T-cell (primary cell): ENCODE results near the gene AP3S2. TPM values are rescaled to one million over a fixed set of nuclear protein-coding genes. Genes with fewer than 3 reads are reported as not detected.
A peak's percentile ranks its signal among the peaks of the same experiment; 100 is the strongest.

Experiments
- ATAC-seq, 4 experiments: fragments of 200-7000 bp in 3 of 4; fragments of 150-1000 bp in 1 of 4; cut with Tn5 transposase; replicated peaks in 1 of 4; 1 replicate in 3 of 4; 2 replicates in 1 of 4; pipeline ENCODE4 v1.10.0; 2021; ENCODE audit warnings: moderate library complexity in 3 of 4, mild to moderate bottlenecking in 2 of 4, moderate number of reproducible peaks in 1 of 4
- CTCF ChIA-PET, 2 donors: fragments of 300-600 bp; sonication (Branson Sonifier 250); formaldehyde crosslinking; loops; one replicate each; lab custom pipeline; 2022; ENCODE audit warnings: antibody characterized with exemption in 2 of 2; lab: Charles Lee
- POLR2A ChIA-PET, 2 donors: fragments of 300-600 bp; sonication (Branson Sonifier 250); formaldehyde crosslinking; loops; one replicate each; lab custom pipeline; 2022; ENCODE audit warnings: antibody characterized with exemption in 2 of 2; lab: Charles Lee
- DNase-seq, 35 experiments: peaks; one replicate each; pipeline versions ENCODE4 v3.0.0 to v3.0.0-alpha.2; 2013 to 2023
- H3K27ac ChIP-seq: one replicate; pipeline ENCODE4 v1.5.1; 2013; ENCODE audit warnings: low read length
- H3K27me3 ChIP-seq, 2 experiments: replicated peaks in 1 of 2; 1 replicate in 1 of 2; 2 replicates in 1 of 2; pipeline versions ENCODE4 v1.6.1 to v1.7.0; 2013; ENCODE audit warnings: low read length in 1 of 2, mixed read lengths in 1 of 2; ENCODE audit not compliant: control insufficient read depth in 2 of 2, insufficient read depth in 2 of 2; ENCODE audit errors: extremely low read depth in 1 of 2
- H3K36me3 ChIP-seq, 2 donors: 1 replicate in 1 of 2; 2 replicates in 1 of 2; pipeline versions ENCODE4 v1.6.1 to v1.7.0; 2013; ENCODE audit warnings: low read length in 1 of 2; ENCODE audit not compliant: control insufficient read depth in 2 of 2, insufficient read depth in 1 of 2; ENCODE audit errors: extremely low read depth in 1 of 2
- H3K4me1 ChIP-seq, 2 experiments: 1 replicate in 1 of 2; 2 replicates in 1 of 2; pipeline versions ENCODE4 v1.6.1 to v1.7.0; 2013; ENCODE audit warnings: low read length in 2 of 2, mixed read lengths in 1 of 2; ENCODE audit not compliant: insufficient read depth in 2 of 2, control insufficient read depth in 1 of 2; ENCODE audit errors: extremely low read depth in 1 of 2
- H3K4me3 ChIP-seq, 2 donors: 1 replicate in 1 of 2; 2 replicates in 1 of 2; pipeline versions ENCODE4 v1.5.1 to v1.7.0; 2013; ENCODE audit warnings: mild to moderate bottlenecking in 2 of 2, low read length in 1 of 2, moderate library complexity in 1 of 2; ENCODE audit not compliant: control insufficient read depth in 1 of 2; ENCODE audit errors: extremely low read depth in 1 of 2
- H3K9me3 ChIP-seq: 2 replicates; pipeline ENCODE4 v1.7.0; 2013
- H3K27ac Mint-ChIP-seq, 2 donors: one replicate each; pipeline ENCODE4 v1.8.0; 2020 to 2021; ENCODE audit warnings: mild to moderate bottlenecking in 2 of 2, mixed read lengths in 2 of 2
- H3K27me3 Mint-ChIP-seq, 2 donors: one replicate each; pipeline ENCODE4 v1.8.0; 2021 to 2022; ENCODE audit warnings: mixed read lengths in 2 of 2
- H3K36me3 Mint-ChIP-seq: one replicate; pipeline ENCODE4 v1.8.0; 2021; ENCODE audit warnings: mixed read lengths
- H3K4me1 Mint-ChIP-seq, 3 donors: one replicate each; pipeline ENCODE4 v1.8.0; 2020 to 2022; ENCODE audit warnings: mixed read lengths in 3 of 3, mild to moderate bottlenecking in 1 of 3
- H3K4me3 Mint-ChIP-seq, 3 donors: one replicate each; pipeline ENCODE4 v1.8.0; 2020 to 2022; ENCODE audit warnings: mild to moderate bottlenecking in 3 of 3, mixed read lengths in 3 of 3, moderate library complexity in 3 of 3
- H3K9me3 Mint-ChIP-seq, 3 donors: one replicate each; pipeline ENCODE4 v1.8.0; 2020 to 2022; ENCODE audit warnings: mixed read lengths in 3 of 3
- WGBS: methylation state at CpG from one replicate; pipeline ENCODE4 v1.1.5; 2013; ENCODE audit warnings: missing lambda C conversion rate; ENCODE audit not compliant: insufficient coverage; 5-methylcytosine and 5-hydroxymethylcytosine counted together
- total RNA-seq, 35 experiments: library from RNA in 6 of 35; stranded (reverse) in 6 of 35; fragments of 120-200 nt in 1 of 35; gene quantifications; one replicate each; pipeline versions ENCODE4 v1.2.1 to v1.2.4 and lab custom pipeline; 2013 to 2026

Gene AP3S2
- total RNA-seq, 5 donors from 2014 or later (not counting 1 experiment from before 2014, with no cell fraction given), result 22.8 to 30.5 (median 24.9) TPM

DNA sequence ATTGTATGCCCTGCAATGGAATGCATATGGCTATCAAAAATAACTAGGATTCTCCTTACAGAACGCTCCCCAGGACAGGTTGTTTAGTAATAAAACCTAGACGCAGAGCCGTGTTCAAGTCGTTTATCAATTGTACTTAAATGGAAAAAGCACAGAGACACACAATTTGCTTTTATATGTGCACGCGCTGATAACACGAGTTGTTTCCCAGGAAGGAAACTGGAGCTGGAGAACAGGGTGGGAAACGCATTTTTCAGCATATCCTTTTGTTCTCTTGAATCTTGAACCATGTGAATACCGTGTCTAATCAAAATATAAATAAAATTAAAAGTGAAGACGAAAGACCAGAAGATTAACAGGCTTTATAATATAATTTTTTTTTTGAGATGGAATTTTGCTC, 75.5 kb downstream of the AP3S2 start:
- POLR2A ChIA-PET, result no interaction called here

DNA sequence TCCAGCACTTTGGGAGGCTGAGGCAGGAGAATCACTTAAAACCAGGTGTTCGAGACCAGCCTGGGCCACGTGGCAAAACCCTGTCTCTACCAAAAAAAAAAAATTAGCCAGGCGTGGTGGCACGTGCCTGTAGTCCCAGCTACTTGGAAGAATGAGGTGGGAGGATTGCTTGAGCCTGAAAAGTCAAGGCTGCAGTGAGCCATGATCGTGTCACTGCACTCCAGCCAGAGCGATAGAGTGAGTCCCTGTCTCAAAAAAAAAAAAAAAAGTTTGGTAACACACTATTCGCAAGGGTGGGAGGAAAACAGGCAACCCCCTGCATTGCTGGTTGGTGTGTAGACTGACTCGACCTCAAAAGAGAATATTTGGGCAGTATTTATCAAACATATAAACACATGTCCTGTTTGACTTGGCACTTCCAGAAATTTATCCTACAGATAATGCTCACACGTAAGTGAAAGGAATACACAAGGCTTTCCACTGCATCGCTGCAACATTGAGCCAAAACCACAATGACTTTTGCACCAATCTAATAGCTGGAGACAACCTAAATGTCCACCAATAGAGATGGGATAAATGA, 76.0 kb downstream of the AP3S2 start:
- Mint-ChIP-seq H3K27me3 (peaks cover 35 to 49% of the 10 kb centered on the region in 2 donors), H3K36me3 (peaks cover 7% of the 10 kb centered on the region), H3K9me3 (no peaks in the 10 kb centered on the region), H3K4me3 (no peak overlapping the region), H3K4me1 (peaks cover 7 to 15% (median 8%) of the 10 kb centered on the region in 3 donors), H3K27ac (no peak overlapping the region)
- H3K27ac ChIP-seq, result no peak overlapping the region
- DNase-seq (no peak), ATAC-seq (no peak)
- H3K9me3 ChIP-seq, result no peaks in the 10 kb centered on the region
- POLR2A ChIA-PET, result no interaction called here
- no peaks in the 10 kb centered on the region for H3K36me3 ChIP-seq
- CTCF ChIA-PET, result no interaction called here
- H3K4me3 ChIP-seq, result no peak overlapping the region
- H3K4me1 ChIP-seq, result peaks cover 2 to 18% of the 10 kb centered on the region in 2 experiments
- 83% methylated on average over 1 of the region's 10 CpGs for WGBS
- peaks cover 0 to 60% of the 10 kb centered on the region in 2 experiments for H3K27me3 ChIP-seq

More for the DNA sequence above, 75.5 kb downstream of the AP3S2 start:
- ATAC-seq, result no peak
- Histone ChIP-seq H3K4me3 (no peak overlapping the region), H3K36me3 (no peaks in the 10 kb centered on the region), H3K27ac (no peak overlapping the region), H3K27me3 (peaks cover 0 to 59% of the 10 kb centered on the region in 2 experiments), H3K9me3 (no peaks in the 10 kb centered on the region), H3K4me1 (peaks cover 2 to 18% of the 10 kb centered on the region in 2 experiments)
- Mint-ChIP-seq H3K4me3 (no peak overlapping the region), H3K36me3 (peaks cover 7% of the 10 kb centered on the region), H3K27ac (no peak overlapping the region), H3K9me3 (no peaks in the 10 kb centered on the region), H3K27me3 (peaks cover 36 to 45% of the 10 kb centered on the region in 2 donors), H3K4me1 (peaks cover 7 to 15% (median 8%) of the 10 kb centered on the region in 3 donors)
- 81% methylated on average over 7 of the region's 10 CpGs for WGBS
- no peak for DNase-seq
- CTCF ChIA-PET, result no interaction called here

DNA sequence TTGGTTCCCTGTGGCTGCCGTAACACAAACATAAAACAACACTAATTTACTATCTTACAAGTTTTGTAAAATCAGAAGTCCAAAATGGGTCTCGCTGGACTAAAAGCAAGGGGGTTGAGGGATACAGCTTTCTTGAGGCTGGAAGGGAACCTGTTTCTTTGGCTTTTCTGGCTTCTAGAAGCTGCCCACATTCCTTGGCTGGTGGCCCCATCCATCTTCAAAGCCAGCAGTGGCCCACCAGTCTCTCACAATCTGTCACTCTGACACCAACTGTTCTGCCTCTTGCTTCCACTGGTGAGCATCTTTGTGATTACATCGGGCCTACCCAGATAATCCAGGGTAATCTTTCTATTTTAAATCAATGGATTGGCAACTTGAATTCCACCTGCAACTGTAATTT, 78.0 kb downstream of the AP3S2 start:
- H3K27ac ChIP-seq, result no peak overlapping the region
- no peaks in the 10 kb centered on the region for H3K9me3 ChIP-seq
- H3K36me3 Mint-ChIP-seq, result peaks cover 7% of the 10 kb centered on the region
- peaks cover 32 to 50% of the 10 kb centered on the region in 2 donors for H3K27me3 Mint-ChIP-seq
- H3K27me3 ChIP-seq, result peaks cover 0 to 56% of the 10 kb centered on the region in 2 experiments
- peaks cover 7 to 15% (median 8%) of the 10 kb centered on the region in 3 donors for H3K4me1 Mint-ChIP-seq
- no peak overlapping the region for H3K27ac Mint-ChIP-seq
- CTCF ChIA-PET, result interaction anchor here in 1 of 2 donors (0.6 kb wide), 1 partner anchor 697 kb away, joined by 3 read pairs; no protein-coding TSS in a partner anchor
- H3K4me3 ChIP-seq, result no peak overlapping the region
- no peaks in the 10 kb centered on the region for H3K36me3 ChIP-seq
- POLR2A ChIA-PET, result no interaction called here
- DNase-seq (no peak), ATAC-seq (no peak)
- peaks cover 2 to 18% of the 10 kb centered on the region in 2 experiments for H3K4me1 ChIP-seq
- H3K9me3 Mint-ChIP-seq, result no peaks in the 10 kb centered on the region
- H3K4me3 Mint-ChIP-seq, result peak overlapping the region; percentile 72 to 86 (median 77)
- no CpG with 5 or more reads among the region's 3 CpGs for WGBS

DNA sequence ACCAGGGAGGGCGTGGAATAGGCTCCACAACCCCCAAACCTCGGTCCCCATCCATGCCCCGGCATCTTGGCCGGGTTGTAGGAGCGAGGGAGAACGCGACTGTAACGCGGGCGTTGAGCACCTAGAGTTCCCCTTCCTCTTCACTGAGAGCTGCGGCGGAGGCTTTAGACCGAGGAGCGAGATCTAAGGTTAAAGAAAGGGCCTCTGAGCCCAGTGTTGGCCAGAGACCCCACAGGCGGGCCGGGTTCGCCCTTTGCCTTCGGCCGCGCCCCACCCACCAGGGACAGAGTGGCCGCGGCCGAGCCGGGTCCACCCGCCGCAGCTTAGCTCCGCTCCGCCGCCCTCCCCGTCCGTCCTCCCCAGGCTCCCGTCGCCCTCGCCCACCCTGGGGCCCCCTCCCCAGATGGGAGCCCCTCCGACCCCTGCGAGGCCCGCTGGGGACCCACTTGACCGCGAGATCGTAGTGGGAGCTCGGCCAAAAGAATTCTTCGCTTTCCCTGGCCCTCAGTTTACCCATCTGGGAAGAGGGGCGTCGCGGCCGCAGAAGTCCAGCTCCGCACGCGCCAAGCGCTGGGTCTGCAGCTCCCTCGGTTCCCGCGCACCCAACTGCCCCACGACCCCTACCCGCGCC, 79.6 kb downstream of the AP3S2 start:
- H3K4me1 ChIP-seq, result peaks cover 2 to 18% of the 10 kb centered on the region in 2 experiments
- Mint-ChIP-seq H3K9me3 (no peaks in the 10 kb centered on the region), H3K4me3 (peak overlapping the region; percentile 56 to 86 (median 63)), H3K27ac (no peak overlapping the region), H3K36me3 (peaks cover 7% of the 10 kb centered on the region), H3K4me1 (peaks cover 7 to 15% (median 8%) of the 10 kb centered on the region in 3 donors), H3K27me3 (peaks cover 35 to 51% of the 10 kb centered on the region in 2 donors)
- H3K27ac ChIP-seq, result no peak overlapping the region
- ATAC-seq (peak in 1 of 4 experiments; percentile 28), DNase-seq (peak in 6 of 35 experiments; percentile 3 to 26 (median 14))
- H3K27me3 ChIP-seq, result peaks cover 0 to 57% of the 10 kb centered on the region in 2 experiments
- no peaks in the 10 kb centered on the region for H3K36me3 ChIP-seq
- no peaks in the 10 kb centered on the region for H3K9me3 ChIP-seq
- CTCF ChIA-PET, result interaction anchor here in 1 of 2 donors (0.6 kb wide), 1 partner anchor 7 kb away, joined by 4 read pairs; no protein-coding TSS in a partner anchor
- POLR2A ChIA-PET, result no interaction called here
- WGBS, result 9% methylated on average over 48 of the region's 56 CpGs
- H3K4me3 ChIP-seq, result peak overlapping the region in 1 of 2 donors; percentile 83

DNA sequence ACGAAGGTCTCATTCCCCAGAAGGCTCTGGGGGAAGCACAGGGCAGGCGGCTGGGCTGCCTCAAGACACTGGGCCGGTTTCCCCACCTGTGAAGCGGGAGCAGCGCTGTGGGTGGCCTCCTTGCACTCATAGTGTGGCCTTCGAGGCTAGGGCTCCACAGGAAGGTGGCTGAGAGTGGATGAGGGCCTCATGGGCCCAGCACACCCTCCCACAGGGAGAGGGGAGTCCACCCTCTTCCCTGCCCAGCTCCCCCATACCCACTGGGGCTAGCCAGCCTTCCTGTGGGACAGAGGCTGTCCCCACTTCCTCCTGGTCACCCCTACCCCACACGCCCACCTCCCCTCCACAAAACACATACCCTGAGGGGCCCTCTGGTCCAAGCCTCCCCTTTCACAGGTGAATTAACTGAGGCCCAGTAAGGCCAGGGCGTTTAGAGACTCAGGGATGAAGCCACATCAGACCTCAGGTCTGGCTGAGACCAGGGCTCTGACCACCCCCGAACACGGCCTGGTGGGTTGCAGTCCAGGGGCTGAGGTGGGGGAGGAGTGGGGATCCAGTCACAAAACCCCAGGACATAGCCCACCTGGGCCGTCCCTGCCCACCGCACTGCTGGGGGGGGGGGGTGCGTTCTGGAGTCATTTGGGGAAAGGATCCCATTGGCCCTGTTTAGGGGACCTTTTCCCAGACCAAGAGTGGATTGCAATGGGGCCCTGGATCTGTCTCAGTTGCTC, 80.2 kb downstream of the AP3S2 start:
- WGBS, result 75% methylated on average over 4 of the region's 13 CpGs
- peaks cover 7 to 15% (median 8%) of the 10 kb centered on the region in 3 donors for H3K4me1 Mint-ChIP-seq
- Histone ChIP-seq H3K27ac (no peak overlapping the region), H3K27me3 (peaks cover 0 to 53% of the 10 kb centered on the region in 2 experiments), H3K4me3 (peak overlapping the region in 1 of 2 donors; percentile 83), H3K9me3 (no peaks in the 10 kb centered on the region), H3K4me1 (peaks cover 2 to 18% of the 10 kb centered on the region in 2 experiments), H3K36me3 (no peaks in the 10 kb centered on the region)
- peaks cover 35 to 51% of the 10 kb centered on the region in 2 donors for H3K27me3 Mint-ChIP-seq
- H3K27ac Mint-ChIP-seq, result no peak overlapping the region
- no peak for ATAC-seq
- CTCF ChIA-PET, result interaction anchor here in 1 of 2 donors (0.6 kb wide), 1 partner anchor 8 kb away, joined by 4 read pairs; no protein-coding TSS in a partner anchor
- DNase-seq, result no peak
- H3K4me3 Mint-ChIP-seq, result peak overlapping the region; percentile 56 to 86 (median 63)
- POLR2A ChIA-PET, result no interaction called here
- no peaks in the 10 kb centered on the region for H3K9me3 Mint-ChIP-seq
- H3K36me3 Mint-ChIP-seq, result peaks cover 7% of the 10 kb centered on the region

DNA sequence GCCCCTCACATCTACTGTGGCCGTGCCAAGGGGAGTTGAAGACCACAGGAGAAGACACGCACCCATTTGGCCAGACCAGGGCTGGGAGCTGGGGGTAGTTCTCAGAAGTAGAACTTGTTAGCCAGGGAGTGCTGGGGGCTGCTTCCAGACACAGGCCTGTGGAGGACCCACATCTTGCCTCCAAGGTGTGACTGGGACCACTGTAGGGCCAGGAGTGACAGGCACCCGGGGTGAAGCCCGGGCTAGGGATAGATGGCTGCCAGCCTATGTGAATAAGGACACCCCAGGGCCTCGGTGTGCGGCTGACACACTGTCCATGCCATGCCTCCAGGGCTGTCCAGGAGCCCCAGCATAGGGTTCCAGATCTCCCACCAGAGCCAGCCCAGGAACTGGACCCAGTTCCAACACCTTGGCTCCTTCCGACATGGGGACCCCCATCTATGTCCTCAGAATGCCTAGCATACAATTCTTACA, 80.9 kb downstream of the AP3S2 start:
- Histone ChIP-seq H3K27me3 (peaks cover 0 to 53% of the 10 kb centered on the region in 2 experiments), H3K4me1 (peaks cover 2 to 18% of the 10 kb centered on the region in 2 experiments), H3K36me3 (no peaks in the 10 kb centered on the region), H3K4me3 (no peak overlapping the region), H3K27ac (no peak overlapping the region), H3K9me3 (no peaks in the 10 kb centered on the region)
- H3K4me3 Mint-ChIP-seq, result no peak overlapping the region
- DNase-seq (no peak), ATAC-seq (no peak)
- ChIA-PET POLR2A (no interaction called here), CTCF (no interaction called here)
- peaks cover 7% of the 10 kb centered on the region for H3K36me3 Mint-ChIP-seq
- peaks cover 7 to 15% (median 8%) of the 10 kb centered on the region in 3 donors for H3K4me1 Mint-ChIP-seq
- H3K27ac Mint-ChIP-seq, result no peak overlapping the region
- H3K9me3 Mint-ChIP-seq, result no peaks in the 10 kb centered on the region
- WGBS, result 95% methylated on average over 4 of the region's 7 CpGs
- peaks cover 30 to 45% of the 10 kb centered on the region in 2 donors for H3K27me3 Mint-ChIP-seq
